ENCODE data around the gene GLIS2.

The GLIS2 gene

DNA sequence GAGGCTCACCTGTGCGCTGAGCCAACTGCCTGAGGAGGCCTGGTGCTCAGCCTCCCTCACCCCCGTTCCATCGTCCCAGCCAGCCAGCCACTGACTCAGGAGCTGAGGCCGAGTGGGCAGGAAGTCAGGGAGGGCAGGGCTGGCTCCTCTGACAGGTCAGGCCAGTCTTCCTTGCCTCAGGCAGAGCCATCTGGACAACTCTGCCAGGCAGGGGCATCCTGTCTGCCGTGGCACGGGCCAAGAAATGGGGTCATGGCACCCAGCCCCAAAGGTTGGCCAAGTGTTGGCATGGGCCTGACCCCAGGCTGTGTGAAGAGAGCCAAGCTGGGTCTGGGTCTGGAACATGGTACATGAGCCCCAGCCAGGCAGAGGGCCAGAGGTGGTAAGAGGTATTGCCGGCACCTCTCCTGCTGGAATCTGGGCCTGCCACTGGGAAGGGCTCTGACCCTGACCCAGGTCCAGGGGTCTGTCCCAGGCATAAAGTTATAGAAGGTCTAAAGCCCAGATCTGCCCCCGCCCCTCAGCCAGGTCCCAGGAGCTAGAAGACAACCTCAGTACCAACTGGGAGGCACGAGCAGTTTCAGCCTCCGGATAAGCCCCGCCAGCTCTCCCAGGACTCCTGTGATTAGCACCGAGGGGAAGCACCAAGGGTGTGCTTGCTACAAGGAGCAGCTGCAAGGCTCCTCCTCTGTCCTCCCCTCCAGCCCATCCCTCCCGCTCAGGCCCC, 53.3 kb downstream of the GLIS2 start:
- DNase-seq (ENCODE audit: low read depth in 2 of 2): no peak

DNA sequence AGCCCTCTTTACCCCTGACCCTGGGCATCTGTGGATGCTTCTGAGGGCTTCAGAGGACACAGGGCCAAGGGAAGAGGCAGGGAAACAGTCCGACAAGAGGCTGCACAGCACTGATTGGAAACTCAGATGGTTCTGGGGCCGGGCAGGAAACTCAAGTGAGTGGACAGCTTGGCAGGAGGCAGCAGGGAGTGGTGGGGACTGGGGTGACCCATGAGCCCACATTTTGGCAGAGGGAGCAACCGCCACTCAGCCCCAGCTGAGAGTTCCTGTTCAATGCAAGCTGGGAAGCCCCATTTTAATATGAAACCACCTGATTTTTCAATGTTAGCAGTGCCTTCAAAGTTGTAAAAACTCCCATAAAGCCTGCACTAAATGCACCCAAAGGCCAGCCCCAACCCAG, 54.3 kb downstream of the GLIS2 start:
- DNase-seq (ENCODE audit: low read depth in 2 of 2): no peak

DNA sequence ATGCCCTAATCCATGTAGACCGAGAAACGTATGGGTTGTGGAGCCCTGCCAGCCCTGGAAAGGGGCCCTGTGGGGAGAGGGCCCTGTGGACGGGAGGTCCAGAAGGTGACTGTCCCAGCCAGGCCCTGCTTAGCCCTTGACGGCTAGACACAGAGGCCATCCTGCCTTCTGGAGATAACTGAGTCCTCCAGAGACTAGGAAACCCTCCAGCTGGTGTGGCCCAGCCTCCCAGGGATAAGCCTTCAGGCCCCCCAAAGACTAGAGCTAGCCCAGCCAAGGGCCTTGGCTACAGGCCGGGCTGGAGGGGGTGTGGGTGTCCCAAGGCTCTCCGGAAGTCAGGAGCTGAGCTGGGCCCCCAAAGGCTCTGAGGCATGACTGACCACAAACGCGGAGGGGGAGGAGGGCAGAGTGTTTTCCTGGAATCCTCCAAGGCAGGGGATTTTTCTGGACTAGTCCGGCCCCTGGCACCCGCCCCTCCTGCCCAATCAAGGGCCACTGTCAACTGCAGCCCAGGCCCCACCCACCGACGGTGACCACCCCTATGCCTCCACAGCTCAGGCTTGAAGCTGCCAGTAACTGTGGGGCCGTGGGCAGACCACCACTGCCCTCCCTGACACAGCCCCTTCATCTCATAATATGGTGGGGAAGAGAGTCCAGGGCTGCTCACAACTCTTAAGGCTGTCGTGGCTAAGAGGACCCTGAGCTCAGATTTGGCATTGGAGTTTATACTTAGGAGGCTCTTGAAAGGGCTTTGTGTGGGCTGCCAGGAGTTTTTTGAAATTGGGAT, 54.9 kb downstream of the GLIS2 start:
- no peak for DNase-seq (ENCODE audit: low read depth in 2 of 2)

DNA sequence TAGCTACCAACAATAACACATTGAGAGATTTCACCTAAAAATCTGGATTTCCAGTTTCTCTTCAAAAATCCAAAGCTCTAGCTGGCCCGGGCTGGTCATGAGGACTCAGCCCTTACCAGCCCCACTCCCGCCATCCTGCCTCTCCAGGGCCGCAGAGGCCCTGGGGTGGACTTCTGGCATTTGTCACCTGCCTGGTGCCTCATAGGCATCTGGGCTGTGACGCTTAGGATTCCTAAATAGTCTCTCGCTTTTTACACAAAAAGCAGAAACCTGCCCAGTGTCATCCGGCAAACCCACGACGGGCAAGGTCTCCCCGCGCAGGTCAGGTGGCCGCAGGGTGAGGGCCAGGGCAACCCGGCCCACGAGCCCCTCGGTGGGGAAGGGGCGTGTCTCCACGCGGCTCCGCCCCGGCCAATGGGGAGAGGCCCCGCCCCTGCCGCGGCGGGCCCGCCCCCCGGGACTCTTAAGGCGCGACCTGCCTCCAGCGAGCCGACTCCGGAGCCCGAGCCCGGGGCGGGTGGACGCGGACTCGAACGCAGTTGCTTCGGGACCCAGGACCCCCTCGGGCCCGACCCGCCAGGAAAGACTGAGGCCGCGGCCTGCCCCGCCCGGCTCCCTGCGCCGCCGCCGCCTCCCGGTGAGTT, 55.6 kb downstream of the GLIS2 start, which contains the start of gene VASN:
VASN (plus strand) TSS at position 492 of the 644 bp plus-strand sequence. CDS start 9,030 bp downstream, outside the sequence.
- peak; percentile 36 to 50 for DNase-seq (ENCODE audit: low read depth in 2 of 2)

DNA sequence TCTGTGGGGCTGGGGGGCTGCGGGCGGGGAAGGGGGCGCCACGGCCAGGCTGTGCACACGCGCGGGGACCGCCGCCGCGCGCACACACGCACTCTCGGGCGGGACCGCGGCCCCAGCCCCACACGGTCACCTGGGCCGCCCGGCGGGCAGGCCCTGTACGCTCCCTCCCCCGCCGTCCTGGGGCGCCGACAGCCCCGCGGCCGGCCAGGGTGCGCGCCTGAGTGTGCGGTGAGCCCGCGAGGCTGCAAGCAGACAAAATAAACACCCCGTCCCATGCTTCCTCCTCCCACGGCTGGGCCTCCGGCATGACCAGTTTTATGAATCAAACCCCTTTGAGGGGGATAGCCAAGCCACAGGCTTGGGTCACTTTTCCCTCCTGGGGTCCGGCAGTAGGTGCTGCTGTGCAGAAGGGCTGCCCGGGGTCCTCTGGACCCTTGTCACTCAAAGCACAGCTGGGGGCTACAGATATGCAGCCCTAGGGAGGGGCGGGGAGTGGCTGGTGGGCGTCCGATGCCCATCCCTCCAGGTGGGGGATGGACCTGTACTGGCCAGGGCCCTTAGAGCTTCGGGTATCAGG, 56.2 kb downstream of the GLIS2 start:
- no peak for DNase-seq (ENCODE audit: low read depth in 2 of 2)

DNA sequence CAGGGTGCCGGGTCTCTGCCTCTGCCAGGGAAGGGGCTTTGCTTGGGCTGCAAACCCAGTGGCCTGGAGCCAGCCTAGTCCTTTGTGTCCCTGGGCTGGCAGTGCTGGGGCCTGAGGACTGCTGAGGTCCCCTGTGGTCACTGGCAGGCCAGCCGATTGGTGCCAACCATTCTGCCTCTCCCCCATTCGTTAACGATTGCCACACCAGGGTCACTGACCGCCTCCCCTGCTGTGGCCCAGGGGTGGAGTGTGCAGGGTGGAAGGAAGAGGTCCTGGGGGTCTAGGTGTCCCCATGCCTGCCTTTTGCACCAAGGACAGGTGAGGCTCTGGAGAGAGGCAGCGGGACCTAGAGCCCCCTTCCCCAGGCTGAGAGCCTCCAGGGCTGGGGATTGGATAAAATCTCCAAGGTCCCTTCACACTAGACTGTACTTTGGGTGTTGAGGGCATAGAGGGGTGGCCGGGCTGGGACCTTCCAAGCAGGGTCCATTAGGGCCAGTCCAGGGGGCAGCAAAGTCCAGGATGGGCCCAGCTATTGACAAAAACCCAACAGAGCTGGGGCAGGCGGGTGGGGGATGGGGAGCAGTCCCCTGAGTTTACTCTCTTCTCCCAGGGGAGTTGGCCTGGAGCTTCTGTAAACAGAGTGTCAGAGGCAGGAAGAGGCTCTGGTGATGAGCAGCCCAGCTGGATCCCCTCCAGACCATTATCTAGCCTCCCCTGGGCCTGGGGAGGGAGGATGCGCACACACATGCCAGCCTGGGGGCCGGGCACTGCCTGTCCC, 56.9 kb downstream of the GLIS2 start:
- DNase-seq (ENCODE audit: low read depth in 2 of 2): no peak

DNA sequence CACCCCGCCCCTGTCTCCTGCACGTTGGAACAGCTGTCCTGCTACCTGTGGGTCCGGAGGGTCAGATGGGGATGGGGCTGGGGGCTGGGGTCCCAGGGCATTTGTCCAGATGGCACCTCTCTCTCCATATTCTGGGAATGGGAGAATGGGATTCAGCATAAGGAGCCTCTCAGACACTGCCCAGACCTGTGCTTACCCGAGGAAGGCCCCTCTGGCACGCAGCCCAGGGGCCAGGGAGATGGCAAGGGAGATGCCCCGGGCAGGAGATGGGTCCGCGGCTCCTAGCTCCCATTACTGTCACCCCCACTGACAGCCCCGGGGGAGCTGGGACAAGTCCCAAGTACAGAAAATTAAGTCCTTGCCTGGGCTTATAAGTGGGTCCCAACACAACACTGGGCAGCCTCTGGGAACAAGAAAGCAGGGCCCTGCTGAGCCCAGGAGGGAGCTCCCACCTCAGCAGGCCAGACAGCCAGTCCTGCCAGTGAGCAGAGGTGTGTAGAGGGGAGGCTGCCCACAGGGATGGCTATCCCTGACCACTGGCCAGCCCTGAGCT, 57.6 kb downstream of the GLIS2 start:
- no peak for DNase-seq (ENCODE audit: low read depth in 2 of 2)

DNA sequence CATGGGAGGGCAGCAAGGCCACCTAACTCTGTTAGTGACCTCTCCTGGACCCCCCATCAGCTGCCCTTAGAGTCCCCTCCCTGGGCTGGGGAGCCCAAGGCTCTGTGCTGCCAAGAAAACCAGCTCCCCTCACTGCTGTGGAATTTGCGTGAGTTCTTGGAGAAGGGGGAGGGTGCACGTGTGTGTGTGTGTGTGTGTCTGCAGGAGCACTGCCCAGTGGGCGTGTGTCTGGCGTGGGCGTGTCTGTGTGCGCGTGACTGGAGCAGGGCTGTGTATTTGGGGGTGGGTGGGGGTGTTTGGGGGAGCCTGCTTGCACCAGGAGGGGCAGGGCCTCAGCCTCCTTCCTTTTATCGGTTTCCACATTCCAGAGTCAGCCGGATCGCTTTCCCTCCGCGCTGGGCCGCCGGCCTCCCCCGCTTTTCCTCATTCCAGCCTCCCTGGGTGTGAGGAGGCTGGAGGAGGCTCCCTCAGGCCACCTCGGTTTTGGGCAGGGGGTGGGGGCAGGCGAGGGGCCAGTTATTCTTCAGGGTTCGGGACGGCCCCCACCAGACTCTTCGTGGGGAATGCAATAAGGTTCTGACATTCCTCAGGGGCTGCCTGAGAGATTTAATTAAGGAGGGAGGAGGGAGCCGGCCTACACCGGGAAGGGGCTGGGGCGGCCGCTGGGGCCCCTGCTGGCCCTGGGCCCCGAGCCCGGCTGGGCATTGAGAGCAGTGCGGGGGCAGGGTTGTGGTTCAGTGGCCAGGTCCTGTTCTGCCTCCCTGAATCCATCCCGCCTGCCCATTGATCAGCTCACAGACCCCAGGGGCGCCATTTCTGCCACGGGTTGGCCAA, 58.3 kb downstream of the GLIS2 start:
- no peak for DNase-seq (ENCODE audit: low read depth in 2 of 2)

DNA sequence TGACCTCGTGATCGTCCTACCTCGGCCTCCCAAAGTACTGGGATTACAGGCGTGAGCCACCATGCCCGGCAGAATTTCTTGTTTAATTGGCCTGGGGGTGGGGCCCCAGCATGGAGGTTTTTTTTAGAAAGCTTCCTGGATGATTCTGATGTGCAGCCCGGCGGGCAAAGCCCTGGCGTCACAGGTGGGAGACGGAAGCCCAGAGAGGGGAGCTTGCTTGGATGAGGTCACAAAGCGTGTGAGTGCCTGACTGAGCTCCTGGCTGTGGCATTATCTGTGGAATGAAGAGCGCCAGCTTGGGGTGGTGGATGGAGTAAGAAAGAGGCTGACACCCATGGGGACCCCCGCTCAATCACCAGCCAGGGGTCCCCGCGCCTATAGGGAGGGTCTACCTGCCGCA, 59.9 kb downstream of the GLIS2 start:
- DNase-seq (ENCODE audit: low read depth in 2 of 2): no peak

DNA sequence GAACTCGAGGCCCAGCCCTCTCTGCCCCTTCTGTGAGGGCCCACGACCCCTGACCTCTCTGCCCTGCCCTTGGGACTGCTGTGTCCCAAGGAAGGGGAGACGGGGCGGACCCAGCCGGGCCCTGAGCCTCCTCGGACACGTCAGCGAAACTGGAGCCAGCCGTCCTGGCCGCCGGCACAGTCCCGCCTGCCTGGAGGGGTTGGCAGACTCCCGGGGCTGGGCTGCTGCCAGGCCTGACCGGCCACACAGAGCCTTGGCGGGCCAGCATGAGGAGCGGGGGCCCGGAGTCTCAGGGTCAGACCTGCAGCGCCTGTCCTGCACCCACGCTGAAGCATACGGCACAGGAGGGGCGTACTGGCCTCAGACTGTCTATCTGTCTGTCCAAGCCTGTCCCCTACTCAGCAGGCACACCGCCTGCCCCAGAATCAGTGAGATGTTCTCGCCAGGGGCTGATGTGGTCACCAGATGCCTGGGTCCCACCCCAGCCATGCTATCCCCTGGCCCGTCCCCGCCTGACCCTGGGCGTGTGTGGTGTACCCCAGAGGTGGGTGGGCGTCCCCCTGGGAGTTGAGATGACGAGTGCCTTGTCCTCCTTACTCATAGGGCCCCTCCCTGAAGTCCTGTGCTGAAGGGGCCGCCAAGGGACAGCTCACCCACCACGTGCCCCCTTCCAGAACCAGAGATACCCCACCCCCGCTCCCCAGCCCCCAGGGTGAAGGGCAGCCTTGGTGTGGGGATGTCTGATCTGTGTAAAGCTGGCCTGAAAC, 60.4 kb downstream of the GLIS2 start:
- DNase-seq (ENCODE audit: low read depth in 2 of 2): no peak

DNA sequence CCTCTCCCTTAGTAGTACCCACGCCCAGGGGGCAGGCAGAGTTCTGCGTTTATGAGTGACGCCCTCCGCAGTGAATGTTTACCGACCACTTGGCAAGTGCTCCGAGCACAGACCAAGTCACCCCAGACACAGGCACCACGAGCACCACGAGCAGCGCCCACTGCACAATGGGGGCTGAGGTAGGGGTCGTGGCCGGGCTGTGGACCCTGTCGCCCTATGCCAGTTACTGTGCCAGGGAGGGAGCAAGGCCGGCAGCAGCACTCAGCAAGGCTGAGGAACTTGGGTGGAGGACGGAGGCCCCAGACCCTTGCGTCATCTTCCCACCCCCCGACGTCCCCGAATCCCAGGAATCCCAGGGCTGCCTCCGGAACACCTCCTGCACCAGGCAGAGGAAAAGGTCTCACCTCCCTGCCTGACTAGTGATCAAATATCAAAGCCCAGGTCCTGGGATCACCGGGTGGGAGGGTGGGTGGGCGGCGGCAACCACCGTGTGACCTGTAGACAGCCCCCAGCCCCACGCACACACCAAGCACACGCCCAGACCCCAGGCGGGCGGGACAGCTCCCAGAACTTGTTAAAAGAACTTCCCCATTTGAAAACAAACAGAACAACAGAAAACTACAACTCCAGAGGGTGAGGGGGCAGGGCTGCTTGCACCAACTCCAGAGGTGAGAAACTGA, 61.2 kb downstream of the GLIS2 start:
- no peak for DNase-seq (ENCODE audit: low read depth in 2 of 2)

DNA sequence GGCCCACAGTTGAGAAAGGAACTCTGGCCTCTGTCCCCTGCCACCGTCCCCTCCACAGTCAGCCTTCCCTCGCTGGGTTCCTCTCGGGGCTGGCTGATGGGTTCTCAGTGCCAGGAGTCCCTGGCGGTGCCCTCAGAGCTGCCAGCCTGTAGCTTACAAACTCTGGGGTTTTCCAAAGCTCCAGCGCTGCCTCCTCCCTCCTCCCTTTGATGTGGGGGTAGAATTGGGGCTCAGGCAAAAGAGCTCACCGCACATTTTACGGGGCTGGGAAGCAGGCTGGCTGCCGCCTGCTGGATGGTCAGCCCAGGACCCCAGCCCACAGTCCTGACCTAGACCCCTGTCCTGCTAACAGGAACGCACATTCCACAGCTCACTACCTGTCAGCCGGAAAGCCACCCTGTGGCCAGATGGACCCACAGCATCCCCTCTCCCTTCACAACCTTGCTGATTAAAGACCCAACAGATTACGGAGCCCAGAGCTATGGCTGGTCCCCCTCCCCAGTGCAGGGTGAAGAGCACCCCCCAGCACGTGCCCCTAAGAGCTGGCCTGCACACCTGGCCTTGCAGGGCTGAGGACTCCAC, 61.8 kb downstream of the GLIS2 start:
- no peak for DNase-seq (ENCODE audit: low read depth in 2 of 2)

DNA sequence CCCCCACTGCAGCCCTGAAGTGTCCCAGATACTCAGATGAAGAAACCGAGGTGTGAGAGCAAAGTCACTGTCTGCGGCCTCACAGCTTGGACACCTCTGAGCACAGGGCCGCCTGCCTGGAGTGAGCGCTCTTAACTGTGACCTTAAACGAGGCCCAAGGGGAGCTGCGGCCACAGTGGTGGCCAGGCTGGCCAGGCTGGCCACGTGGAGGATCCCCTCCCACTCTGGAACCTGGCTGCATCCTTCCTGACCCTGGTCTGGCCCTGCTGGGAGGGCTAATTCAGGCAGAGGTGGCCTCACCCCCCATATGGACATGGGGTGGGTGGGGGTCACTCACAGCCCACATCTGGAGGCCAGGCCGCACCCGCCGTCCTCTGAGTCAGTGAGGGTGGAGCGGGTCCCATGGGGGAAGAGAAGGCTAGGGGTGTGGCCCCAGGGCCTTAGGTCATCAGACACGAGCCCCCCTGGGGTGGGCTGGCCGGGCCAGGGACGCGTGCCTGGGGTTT, 62.3 kb downstream of the GLIS2 start:
- DNase-seq (ENCODE audit: low read depth in 2 of 2): no peak

DNA sequence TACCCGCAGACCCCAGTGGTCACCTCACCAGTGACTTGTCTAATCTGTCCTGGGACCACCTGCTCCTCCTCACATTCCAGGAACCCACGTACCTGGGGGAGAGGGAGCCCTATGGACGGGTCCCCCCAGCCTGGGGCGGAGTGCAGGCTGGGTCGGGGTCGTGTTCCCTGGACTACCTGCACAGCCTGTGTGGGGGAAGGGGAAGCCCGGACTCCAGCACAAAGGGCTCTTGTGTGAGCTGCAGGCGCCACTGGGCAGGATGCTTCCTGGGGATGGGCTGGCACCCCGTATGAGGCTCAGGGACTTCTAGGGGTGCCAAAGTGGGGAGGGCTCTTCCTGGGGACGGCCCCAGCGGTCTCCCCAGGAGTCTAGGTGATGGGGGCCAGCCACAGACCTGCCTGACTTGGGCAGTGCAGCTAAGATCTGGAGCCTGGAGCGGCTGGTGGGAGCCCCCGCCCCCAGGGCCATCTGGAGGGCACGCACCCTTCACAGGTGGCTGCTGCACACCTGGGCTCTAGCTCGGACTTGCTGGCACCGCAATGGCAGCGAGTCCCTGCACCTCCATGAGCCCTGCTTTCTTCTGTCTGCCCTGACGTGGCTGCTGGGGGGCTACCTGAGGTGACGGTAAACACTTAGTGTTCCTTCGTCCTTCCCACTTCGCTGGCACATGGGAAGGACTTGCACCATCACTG, 63.3 kb downstream of the GLIS2 start:
- DNase-seq (ENCODE audit: low read depth in 2 of 2): no peak

DNA sequence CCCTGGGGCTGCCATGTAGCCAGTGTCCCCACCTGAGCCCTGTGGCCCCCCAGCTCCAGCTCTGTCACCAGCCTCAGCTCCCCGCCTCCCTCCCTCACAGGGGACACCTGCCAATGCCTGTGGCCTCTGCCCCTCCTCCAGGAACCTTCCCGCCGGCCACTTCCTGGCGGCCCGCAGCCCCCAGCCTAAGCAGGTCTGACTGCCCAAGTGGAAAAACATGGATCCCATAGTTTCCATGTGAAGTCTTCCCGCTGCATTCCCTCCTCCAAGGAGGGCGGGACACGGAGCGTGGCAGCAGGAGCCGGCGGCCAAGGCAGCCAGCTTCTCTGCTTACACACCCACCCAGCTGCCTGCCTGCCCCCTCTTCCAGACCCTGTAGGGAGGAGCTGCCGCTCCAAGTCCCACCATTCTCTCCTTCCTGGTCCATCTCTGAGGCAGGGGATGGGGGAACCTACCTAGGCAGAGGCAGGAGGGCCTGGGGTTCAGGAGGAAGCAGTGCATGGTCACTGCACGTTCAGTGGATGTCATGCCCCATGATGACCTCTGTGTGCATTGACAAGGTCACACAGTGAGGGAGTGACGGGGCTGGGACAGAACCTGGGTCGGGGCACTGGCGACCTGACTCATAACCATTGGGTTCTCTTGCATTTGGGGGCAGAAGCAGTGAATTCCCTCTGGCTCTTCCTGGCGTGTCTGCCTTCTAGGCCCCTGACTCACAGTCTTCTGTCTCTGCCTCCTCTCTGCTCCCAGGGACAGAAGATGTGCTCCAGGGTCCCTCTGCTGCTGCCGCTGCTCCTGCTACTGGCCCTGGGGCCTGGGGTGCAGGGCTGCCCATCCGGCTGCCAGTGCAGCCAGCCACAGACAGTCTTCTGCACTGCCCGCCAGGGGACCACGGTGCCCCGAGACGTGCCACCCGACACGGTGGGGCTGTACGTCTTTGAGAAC, 64.5 kb downstream of the GLIS2 start:
- DNase-seq (ENCODE audit: low read depth in 2 of 2): no peak

DNA sequence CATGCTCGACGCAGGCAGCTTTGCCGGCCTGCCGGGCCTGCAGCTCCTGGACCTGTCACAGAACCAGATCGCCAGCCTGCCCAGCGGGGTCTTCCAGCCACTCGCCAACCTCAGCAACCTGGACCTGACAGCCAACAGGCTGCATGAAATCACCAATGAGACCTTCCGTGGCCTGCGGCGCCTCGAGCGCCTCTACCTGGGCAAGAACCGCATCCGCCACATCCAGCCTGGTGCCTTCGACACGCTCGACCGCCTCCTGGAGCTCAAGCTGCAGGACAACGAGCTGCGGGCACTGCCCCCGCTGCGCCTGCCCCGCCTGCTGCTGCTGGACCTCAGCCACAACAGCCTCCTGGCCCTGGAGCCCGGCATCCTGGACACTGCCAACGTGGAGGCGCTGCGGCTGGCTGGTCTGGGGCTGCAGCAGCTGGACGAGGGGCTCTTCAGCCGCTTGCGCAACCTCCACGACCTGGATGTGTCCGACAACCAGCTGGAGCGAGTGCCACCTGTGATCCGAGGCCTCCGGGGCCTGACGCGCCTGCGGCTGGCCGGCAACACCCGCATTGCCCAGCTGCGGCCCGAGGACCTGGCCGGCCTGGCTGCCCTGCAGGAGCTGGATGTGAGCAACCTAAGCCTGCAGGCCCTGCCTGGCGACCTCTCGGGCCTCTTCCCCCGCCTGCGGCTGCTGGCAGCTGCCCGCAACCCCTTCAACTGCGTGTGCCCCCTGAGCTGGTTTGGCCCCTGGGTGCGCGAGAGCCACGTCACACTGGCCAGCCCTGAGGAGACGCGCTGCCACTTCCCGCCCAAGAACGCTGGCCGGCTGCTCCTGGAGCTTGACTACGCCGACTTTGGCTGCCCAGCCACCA, 65.4 kb downstream of the GLIS2 start:
- DNase-seq (ENCODE audit: low read depth in 2 of 2): no peak
